ENCODE results near the gene HMCN2. TPM values are rescaled to one million over a fixed set of nuclear protein-coding genes. Genes with fewer than 3 reads are reported as not detected.

HMCN2 gene
- total and polyA plus RNA-seq, 2 of the 4 experiments (the other 2 are of a cell fraction): 0.02 TPM; not detected in 1

GRCh38 chr9:130382096-130382495 is 116.5 kb downstream of the HMCN2 start:
- no peaks in the 10 kb centered on the region for H3K79me1 ChIP-seq (ENCODE audit: low read depth in 1 of 2, low read length in 2 of 2)
- no peak overlapping the region for H2AK9ac ChIP-seq (replicated peaks; ENCODE audit: low read depth, low read length, poor library complexity)
- in situ Hi-C loops (cut with MboI; ENCODE audit: low sequenced_read_pairs) (no loop called here), intact Hi-C loops (cut with micrococcal nuclease) (no loop called here), dilution Hi-C loops (cut with HindIII; ENCODE audit: low sequenced_read_pairs, unreplicated experiment) (no loop called here)
- no peak overlapping the region for H4K91ac ChIP-seq (ENCODE audit: insufficient read depth, low read depth, low read length)
- 75% methylated on average over 8 of the region's 18 CpGs; no CpG with 5 or more reads in 1 of the 2 experiments for WGBS, 2 experiments (ENCODE audit: extremely low coverage in 2 of 2, insufficient read length in 1 of 2)
- no peak overlapping the region for H3K4me3 ChIP-seq (ENCODE audit: insufficient read depth, low read depth, low read length)
- DNase-seq: no peak
- no peak overlapping the region for H3K56ac ChIP-seq (ENCODE audit: extremely low read depth, insufficient read depth, low read length)
- H3K4me2 ChIP-seq (ENCODE audit: low read depth, low read length): no peak overlapping the region
- no peak overlapping the region for H2AK5ac ChIP-seq (ENCODE audit: low read depth, low read length)
- no peak overlapping the region for H2AFZ ChIP-seq (replicated peaks; ENCODE audit: low read length, poor library complexity)
- no peak overlapping the region for H4K5ac ChIP-seq (ENCODE audit: low read depth, low read length)
- H3K36me3 ChIP-seq (ENCODE audit: control insufficient read depth, insufficient read depth, low read length): no peaks in the 10 kb centered on the region
- H4K20me1 ChIP-seq (ENCODE audit: insufficient read depth, low read length): no peaks in the 10 kb centered on the region; the same call in none of the 2 replicates
- no peak overlapping the region for H3K14ac ChIP-seq (replicated peaks; ENCODE audit: low read depth, low read length)
- H2BK20ac ChIP-seq (ENCODE audit: low read depth, low read length): no peak overlapping the region
- BruUV-seq (replicated peaks): no TSS peak
- no peak overlapping the region for H3K4ac ChIP-seq (ENCODE audit: low read depth, low read length)
- H2BK15ac ChIP-seq (ENCODE audit: low read depth, low read length): no peak overlapping the region
- H3K4me1 ChIP-seq (ENCODE audit: control insufficient read depth, insufficient read depth, low read length): no peaks in the 10 kb centered on the region
- H2BK5ac ChIP-seq (ENCODE audit: low read depth, low read length, poor library complexity, severe bottlenecking): no peak overlapping the region
- no peaks in the 10 kb centered on the region for H3K9me3 ChIP-seq (ENCODE audit: control insufficient read depth, insufficient read depth, low read length)
- H3K18ac ChIP-seq (ENCODE audit: low read depth, low read length): no peak overlapping the region
- H3K27me3 ChIP-seq (ENCODE audit: control insufficient read depth, insufficient read depth, low read length): peaks cover 62% of the 10 kb centered on the region
- POLR2A ChIA-PET (ENCODE audit: unreplicated experiment): no interaction called here
- CTCF ChIA-PET: no interaction called here
- H3K9ac ChIP-seq (ENCODE audit: low read depth, low read length): no peak overlapping the region
- no peak overlapping the region for H2BK120ac ChIP-seq (ENCODE audit: low read depth, low read length)
- H3K27ac ChIP-seq (ENCODE audit: insufficient read depth, low read length): no peak overlapping the region
- no peak overlapping the region for H3K23ac ChIP-seq (ENCODE audit: low read depth, low read length)
- H4K8ac ChIP-seq (ENCODE audit: low read depth in 2 of 2, low read length in 2 of 2): no peak overlapping the region
- ATAC-seq (ENCODE audit: low read depth): no peak
- H3K9me1 ChIP-seq (ENCODE audit: insufficient read depth, low read length): no peaks in the 10 kb centered on the region
- TF ChIP-seq BHLHE40 (IDR thresholded peaks at IDR 0.05; ENCODE audit: low read depth, low read length) (no peak), MXI1 (IDR thresholded peaks at IDR 0.05; ENCODE audit: borderline replicate concordance, low read depth, low read length) (no peak), MAZ (IDR thresholded peaks at IDR 0.05; ENCODE audit: borderline replicate concordance, low read depth, low read length) (no peak), CHD1 (IDR thresholded peaks at IDR 0.05; ENCODE audit: low read depth, low read length) (no peak), RFX5 (IDR thresholded peaks at IDR 0.05; ENCODE audit: low read depth, low read length) (no peak), USF2 (IDR thresholded peaks at IDR 0.05; ENCODE audit: low read depth, low read length) (no peak), RAD21 (IDR thresholded peaks at IDR 0.05; ENCODE audit: low read length) (no peak), RCOR1 (IDR thresholded peaks at IDR 0.05; ENCODE audit: insufficient replicate concordance, low read length) (no peak), CTCF (conservative IDR thresholded peaks at IDR 0.05; ENCODE audit: low read depth, low read length) (no peak), FOS (IDR thresholded peaks at IDR 0.05; ENCODE audit: low read depth, low read length) (no peak), MAFK (IDR thresholded peaks at IDR 0.05; ENCODE audit: low read depth, low read length) (no peak), NFE2L2 (IDR thresholded peaks at IDR 0.05; ENCODE audit: low read depth, low read length) (no peak), SMC3 (IDR thresholded peaks at IDR 0.05; ENCODE audit: low read depth, low read length) (no peak), ELK1 (IDR thresholded peaks at IDR 0.05; ENCODE audit: borderline replicate concordance, low read depth, low read length) (no peak), CEBPB (IDR thresholded peaks at IDR 0.05; ENCODE audit: low read depth, low read length) (no peak), POLR2A (IDR thresholded peaks at IDR 0.05; ENCODE audit: low read depth, low read length) (no peak)
